HL-60 (cell line): ENCODE measurements around the gene CKAP4.
A peak's percentile ranks its signal among the peaks of the same experiment; 100 is the strongest.

ENCODE experiments used
- CTCF ChIP-seq: IDR thresholded peaks from one replicate; pipeline ENCODE4 v1.5.1; 2011; ENCODE audit warnings: low read length, control low read depth, inconsistent platforms; ENCODE audit not compliant: insufficient read depth
- GABPA ChIP-seq: IDR thresholded peaks from 2 replicates; pipeline ENCODE4 v1.6.1; 2012; ENCODE audit warnings: low read depth
- POLR2AphosphoS5 ChIP-seq: IDR thresholded peaks from 2 replicates; pipeline ENCODE4 v1.6.1; 2012; ENCODE audit warnings: low read depth
- SPI1 ChIP-seq: IDR thresholded peaks from 2 replicates; pipeline ENCODE4 v1.6.1; 2012; ENCODE audit warnings: low read depth, mild to moderate bottlenecking, borderline replicate concordance
- TF ChIP-seq, protein P1 (sequence below): IDR thresholded peaks from 2 replicates; pipeline ENCODE4 v1.6.1; 2012; ENCODE audit warnings: low read depth; ENCODE audit not compliant: insufficient replicate concordance

GRCh38 chr12:106223485-106224354 is 24.1 kb downstream of the CKAP4 start:
- peak; percentile 97 for TF ChIP-seq CTCF
- no peak for TF ChIP-seq POLR2AphosphoS5
- TF ChIP-seq, protein P1, sequence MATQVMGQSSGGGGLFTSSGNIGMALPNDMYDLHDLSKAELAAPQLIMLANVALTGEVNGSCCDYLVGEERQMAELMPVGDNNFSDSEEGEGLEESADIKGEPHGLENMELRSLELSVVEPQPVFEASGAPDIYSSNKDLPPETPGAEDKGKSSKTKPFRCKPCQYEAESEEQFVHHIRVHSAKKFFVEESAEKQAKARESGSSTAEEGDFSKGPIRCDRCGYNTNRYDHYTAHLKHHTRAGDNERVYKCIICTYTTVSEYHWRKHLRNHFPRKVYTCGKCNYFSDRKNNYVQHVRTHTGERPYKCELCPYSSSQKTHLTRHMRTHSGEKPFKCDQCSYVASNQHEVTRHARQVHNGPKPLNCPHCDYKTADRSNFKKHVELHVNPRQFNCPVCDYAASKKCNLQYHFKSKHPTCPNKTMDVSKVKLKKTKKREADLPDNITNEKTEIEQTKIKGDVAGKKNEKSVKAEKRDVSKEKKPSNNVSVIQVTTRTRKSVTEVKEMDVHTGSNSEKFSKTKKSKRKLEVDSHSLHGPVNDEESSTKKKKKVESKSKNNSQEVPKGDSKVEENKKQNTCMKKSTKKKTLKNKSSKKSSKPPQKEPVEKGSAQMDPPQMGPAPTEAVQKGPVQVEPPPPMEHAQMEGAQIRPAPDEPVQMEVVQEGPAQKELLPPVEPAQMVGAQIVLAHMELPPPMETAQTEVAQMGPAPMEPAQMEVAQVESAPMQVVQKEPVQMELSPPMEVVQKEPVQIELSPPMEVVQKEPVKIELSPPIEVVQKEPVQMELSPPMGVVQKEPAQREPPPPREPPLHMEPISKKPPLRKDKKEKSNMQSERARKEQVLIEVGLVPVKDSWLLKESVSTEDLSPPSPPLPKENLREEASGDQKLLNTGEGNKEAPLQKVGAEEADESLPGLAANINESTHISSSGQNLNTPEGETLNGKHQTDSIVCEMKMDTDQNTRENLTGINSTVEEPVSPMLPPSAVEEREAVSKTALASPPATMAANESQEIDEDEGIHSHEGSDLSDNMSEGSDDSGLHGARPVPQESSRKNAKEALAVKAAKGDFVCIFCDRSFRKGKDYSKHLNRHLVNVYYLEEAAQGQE, result no peak
- TF ChIP-seq GABPA, result no peak
- no peak for TF ChIP-seq SPI1
